Liver (tissue), 9 donors: Measurements from ENCODE around the gene C16orf74. TPM values are rescaled to one million over a fixed set of nuclear protein-coding genes. Genes with fewer than 3 reads are reported as not detected.

Experiments used
- DNase-seq: peaks from one replicate; pipeline ENCODE4 v3.0.0-alpha.2; 2017; ENCODE audit warnings: low spot score
- H3K27ac ChIP-seq, 2 donors: one replicate each; pipeline ENCODE4 v1.7.0; 2013; ENCODE audit warnings: inconsistent platforms in 2 of 2, low read length in 2 of 2, control low read depth in 1 of 2, low read depth in 1 of 2, mild to moderate bottlenecking in 1 of 2
- H3K27me3 ChIP-seq, 4 donors: one replicate each; pipeline versions ENCODE4 v1.6.1 to v1.7.0; 2013; ENCODE audit warnings: low read length in 3 of 4, inconsistent platforms in 1 of 4, mild to moderate bottlenecking in 1 of 4, moderate library complexity in 1 of 4; ENCODE audit not compliant: control insufficient read depth in 4 of 4, insufficient read depth in 4 of 4
- H3K36me3 ChIP-seq, 4 donors: one replicate each; pipeline versions ENCODE4 v1.6.1 to v1.7.0; 2013; ENCODE audit warnings: low read length in 3 of 4, mild to moderate bottlenecking in 3 of 4, low read depth in 1 of 4, moderate library complexity in 1 of 4; ENCODE audit not compliant: control insufficient read depth in 4 of 4, insufficient read depth in 3 of 4
- H3K4me1 ChIP-seq, 4 donors: one replicate each; pipeline versions ENCODE4 v1.6.1 to v1.7.0; 2013; ENCODE audit warnings: low read length in 3 of 4, mild to moderate bottlenecking in 3 of 4, moderate library complexity in 1 of 4; ENCODE audit not compliant: control insufficient read depth in 4 of 4, insufficient read depth in 4 of 4
- H3K4me3 ChIP-seq, 3 donors: one replicate each; pipeline versions ENCODE4 v1.6.1 to v1.7.0; 2013; ENCODE audit warnings: low read length in 3 of 3, control low read depth in 1 of 3, low read depth in 1 of 3, mild to moderate bottlenecking in 1 of 3
- H3K9ac ChIP-seq, 2 donors: one replicate each; pipeline ENCODE4 v1.7.0; 2013; ENCODE audit warnings: low read length in 2 of 2, mild to moderate bottlenecking in 2 of 2, moderate library complexity in 2 of 2, control low read depth in 1 of 2, low read depth in 1 of 2
- H3K9me3 ChIP-seq, 4 donors: one replicate each; pipeline versions ENCODE4 v1.6.1 to v1.7.0; 2013; ENCODE audit warnings: low read length in 3 of 4; ENCODE audit not compliant: control insufficient read depth in 4 of 4
- EGR1 ChIP-seq, 2 donors: IDR thresholded peaks; 2 replicates each; pipeline ENCODE4 v1.6.1; 2016 to 2018; ENCODE audit warnings: antibody characterized with exemption in 2 of 2, low read depth in 2 of 2
- FOXA1 ChIP-seq: IDR thresholded peaks from 2 replicates; pipeline ENCODE4 v1.6.1; 2016; ENCODE audit warnings: antibody characterized with exemption
- FOXA2 ChIP-seq: IDR thresholded peaks from 2 replicates; pipeline ENCODE4 v1.6.1; 2016; ENCODE audit warnings: antibody characterized with exemption
- GABPA ChIP-seq, 2 donors: IDR thresholded peaks in 1 of 2; conservative IDR thresholded peaks in 1 of 2; 2 replicates each; pipeline ENCODE4 v1.6.1; 2016; ENCODE audit warnings: antibody characterized with exemption in 2 of 2, mild to moderate bottlenecking in 1 of 2, moderate library complexity in 1 of 2
- HNF4A ChIP-seq, 2 donors: conservative IDR thresholded peaks; 2 replicates each; pipeline ENCODE4 v1.6.1; 2016; ENCODE audit warnings: antibody characterized with exemption in 2 of 2, mild to moderate bottlenecking in 2 of 2
- HNF4G ChIP-seq: IDR thresholded peaks from 2 replicates; pipeline ENCODE4 v1.6.1; 2016; ENCODE audit warnings: antibody characterized with exemption
- JUND ChIP-seq, 2 donors: IDR thresholded peaks; 2 replicates each; pipeline ENCODE4 v1.6.1; 2016; ENCODE audit warnings: antibody characterized with exemption in 2 of 2
- MAX ChIP-seq: IDR thresholded peaks from 2 replicates; pipeline ENCODE4 v1.6.1; 2016; ENCODE audit warnings: antibody characterized with exemption
- NR2F2 ChIP-seq: IDR thresholded peaks from 2 replicates; pipeline ENCODE4 v1.6.1; 2016; ENCODE audit warnings: antibody characterized with exemption
- RAD21 ChIP-seq, 2 donors: IDR thresholded peaks; 2 replicates each; pipeline ENCODE4 v1.6.1; 2016; ENCODE audit warnings: antibody characterized with exemption in 2 of 2, mild to moderate bottlenecking in 2 of 2
- RXRA ChIP-seq, 2 donors: IDR thresholded peaks; 2 replicates each; pipeline ENCODE4 v1.6.1; 2017 to 2018; ENCODE audit warnings: antibody characterized with exemption in 2 of 2, mild to moderate bottlenecking in 1 of 2
- SP1 ChIP-seq: IDR thresholded peaks from 2 replicates; pipeline ENCODE4 v1.6.1; 2018; ENCODE audit warnings: antibody characterized with exemption, mild to moderate bottlenecking
- TAF1 ChIP-seq: conservative IDR thresholded peaks from 2 replicates; pipeline ENCODE4 v1.6.1; 2016; ENCODE audit warnings: antibody characterized with exemption, mild to moderate bottlenecking
- ZBTB33 ChIP-seq: IDR thresholded peaks from 2 replicates; pipeline ENCODE4 v1.6.1; 2016; ENCODE audit warnings: antibody characterized with exemption
- WGBS: extraction: QIAGEN DNeasy Blood & Tissue Kit; methylation state at CpG from one replicate; pipeline ENCODE4 v1.1.7; 2013; 5-methylcytosine and 5-hydroxymethylcytosine counted together
- polyA plus RNA-seq, 2 donors: library from polyadenylated mRNA; stranded (reverse) in 1 of 2; unstranded in 1 of 2; fragments of 200-250 nt in 1 of 2; fragments of >200 nt in 1 of 2; fragmentation: Nextera tagmentation in 1 of 2; extraction: Ambion mirVana in 1 of 2; gene quantifications; one replicate each; pipeline versions ENCODE4 v1.2.1 to v1.2.3, GENCODE V29; 2013 to 2015
- total RNA-seq, 2 donors: library from RNA; depleted of rRNA; stranded (reverse); fragments of >200 nt; gene quantifications; one replicate each; pipeline ENCODE4 v1.2.3, GENCODE V29; 2014
- TF ChIP-seq, protein P1 (sequence below): fragments of 150-350 bp; IDR thresholded peaks from 2 replicates; pipeline ENCODE4 v1.5.1; 2017; ENCODE audit warnings: improper control_type of control experiment, low read depth, low read length; ENCODE audit not compliant: missing input control
- TF ChIP-seq, protein P2 (sequence below): IDR thresholded peaks from 2 replicates; pipeline ENCODE4 v1.6.1; 2016; ENCODE audit warnings: antibody characterized with exemption
- TF ChIP-seq, protein P3 (sequence below): IDR thresholded peaks from 2 replicates; pipeline ENCODE4 v1.6.1; 2016; ENCODE audit warnings: antibody characterized with exemption, mild to moderate bottlenecking
- donor health status: healthy.
- donor health status: healthy.
- donor health status: healthy.
- donor health status: healthy.
- donor health status: healthy.

Gene C16orf74
- total and polyA plus RNA-seq, 4 donors, result 0.37 to 0.75 (median 0.43) TPM

DNA sequence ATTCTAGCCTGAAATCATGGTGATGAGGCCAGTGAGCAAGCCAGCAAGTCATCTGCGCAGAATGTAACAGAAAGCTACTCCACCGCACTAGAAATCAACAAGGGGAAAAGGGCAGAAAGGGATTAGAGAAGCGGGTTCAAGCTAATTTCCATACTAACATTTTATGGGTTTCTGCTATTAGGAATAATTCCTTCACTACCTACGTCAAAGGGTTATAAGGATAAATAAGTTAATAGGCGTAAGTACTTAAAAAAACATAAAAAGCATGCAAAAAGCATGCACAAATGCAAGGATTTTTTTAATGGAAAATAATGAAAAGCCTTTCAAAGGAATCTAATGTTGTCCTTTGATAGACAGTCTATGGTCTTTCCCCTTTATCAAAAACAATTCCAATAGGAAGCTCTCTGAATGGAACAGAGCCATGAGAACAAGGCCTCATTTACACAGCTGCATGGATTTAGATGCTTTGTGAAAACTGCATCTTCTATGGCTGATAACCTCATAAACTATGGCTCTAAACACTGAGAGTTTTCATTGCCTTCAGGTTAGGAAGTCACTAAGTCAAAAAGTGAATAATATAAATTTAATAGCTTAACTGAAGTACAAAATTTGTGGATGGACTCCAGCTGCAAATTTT, 42.9 kb upstream of the C16orf74 start:
- Histone ChIP-seq H3K9ac (no peak overlapping the region), H3K36me3 (peaks cover 0 to 17% (median 2%) of the 10 kb centered on the region in 4 donors), H3K4me3 (no peak overlapping the region), H3K27me3 (no peaks in the 10 kb centered on the region), H3K9me3 (no peaks in the 10 kb centered on the region), H3K4me1 (peaks cover 0 to 16% (median 14%) of the 10 kb centered on the region in 4 donors), H3K27ac (no peak overlapping the region)
- DNase-seq, result no peak
- TF ChIP-seq, protein P1, sequence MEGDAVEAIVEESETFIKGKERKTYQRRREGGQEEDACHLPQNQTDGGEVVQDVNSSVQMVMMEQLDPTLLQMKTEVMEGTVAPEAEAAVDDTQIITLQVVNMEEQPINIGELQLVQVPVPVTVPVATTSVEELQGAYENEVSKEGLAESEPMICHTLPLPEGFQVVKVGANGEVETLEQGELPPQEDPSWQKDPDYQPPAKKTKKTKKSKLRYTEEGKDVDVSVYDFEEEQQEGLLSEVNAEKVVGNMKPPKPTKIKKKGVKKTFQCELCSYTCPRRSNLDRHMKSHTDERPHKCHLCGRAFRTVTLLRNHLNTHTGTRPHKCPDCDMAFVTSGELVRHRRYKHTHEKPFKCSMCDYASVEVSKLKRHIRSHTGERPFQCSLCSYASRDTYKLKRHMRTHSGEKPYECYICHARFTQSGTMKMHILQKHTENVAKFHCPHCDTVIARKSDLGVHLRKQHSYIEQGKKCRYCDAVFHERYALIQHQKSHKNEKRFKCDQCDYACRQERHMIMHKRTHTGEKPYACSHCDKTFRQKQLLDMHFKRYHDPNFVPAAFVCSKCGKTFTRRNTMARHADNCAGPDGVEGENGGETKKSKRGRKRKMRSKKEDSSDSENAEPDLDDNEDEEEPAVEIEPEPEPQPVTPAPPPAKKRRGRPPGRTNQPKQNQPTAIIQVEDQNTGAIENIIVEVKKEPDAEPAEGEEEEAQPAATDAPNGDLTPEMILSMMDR, result no peak
- no peak for TF ChIP-seq GABPA (IDR thresholded peaks at IDR 0.05 in 1 of 2, conservative IDR thresholded peaks at IDR 0.05 in 1 of 2)
- TF ChIP-seq SP1, result no peak
- TF ChIP-seq EGR1 (IDR thresholded peaks at IDR 0.05; ENCODE audit: low read depth in 2 of 2), result no peak
- TF ChIP-seq HNF4G, result no peak
- TF ChIP-seq RXRA (IDR thresholded peaks at IDR 0.05), result no peak
- TF ChIP-seq JUND (IDR thresholded peaks at IDR 0.05), result no peak
- no peak for TF ChIP-seq FOXA2
- TF ChIP-seq MAX, result no peak
- no peak for TF ChIP-seq TAF1
- TF ChIP-seq ZBTB33, result no peak
- TF ChIP-seq, protein P2, sequence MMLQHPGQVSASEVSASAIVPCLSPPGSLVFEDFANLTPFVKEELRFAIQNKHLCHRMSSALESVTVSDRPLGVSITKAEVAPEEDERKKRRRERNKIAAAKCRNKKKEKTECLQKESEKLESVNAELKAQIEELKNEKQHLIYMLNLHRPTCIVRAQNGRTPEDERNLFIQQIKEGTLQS, result no peak
- no peak for TF ChIP-seq RAD21 (IDR thresholded peaks at IDR 0.05)
- TF ChIP-seq, protein P3, sequence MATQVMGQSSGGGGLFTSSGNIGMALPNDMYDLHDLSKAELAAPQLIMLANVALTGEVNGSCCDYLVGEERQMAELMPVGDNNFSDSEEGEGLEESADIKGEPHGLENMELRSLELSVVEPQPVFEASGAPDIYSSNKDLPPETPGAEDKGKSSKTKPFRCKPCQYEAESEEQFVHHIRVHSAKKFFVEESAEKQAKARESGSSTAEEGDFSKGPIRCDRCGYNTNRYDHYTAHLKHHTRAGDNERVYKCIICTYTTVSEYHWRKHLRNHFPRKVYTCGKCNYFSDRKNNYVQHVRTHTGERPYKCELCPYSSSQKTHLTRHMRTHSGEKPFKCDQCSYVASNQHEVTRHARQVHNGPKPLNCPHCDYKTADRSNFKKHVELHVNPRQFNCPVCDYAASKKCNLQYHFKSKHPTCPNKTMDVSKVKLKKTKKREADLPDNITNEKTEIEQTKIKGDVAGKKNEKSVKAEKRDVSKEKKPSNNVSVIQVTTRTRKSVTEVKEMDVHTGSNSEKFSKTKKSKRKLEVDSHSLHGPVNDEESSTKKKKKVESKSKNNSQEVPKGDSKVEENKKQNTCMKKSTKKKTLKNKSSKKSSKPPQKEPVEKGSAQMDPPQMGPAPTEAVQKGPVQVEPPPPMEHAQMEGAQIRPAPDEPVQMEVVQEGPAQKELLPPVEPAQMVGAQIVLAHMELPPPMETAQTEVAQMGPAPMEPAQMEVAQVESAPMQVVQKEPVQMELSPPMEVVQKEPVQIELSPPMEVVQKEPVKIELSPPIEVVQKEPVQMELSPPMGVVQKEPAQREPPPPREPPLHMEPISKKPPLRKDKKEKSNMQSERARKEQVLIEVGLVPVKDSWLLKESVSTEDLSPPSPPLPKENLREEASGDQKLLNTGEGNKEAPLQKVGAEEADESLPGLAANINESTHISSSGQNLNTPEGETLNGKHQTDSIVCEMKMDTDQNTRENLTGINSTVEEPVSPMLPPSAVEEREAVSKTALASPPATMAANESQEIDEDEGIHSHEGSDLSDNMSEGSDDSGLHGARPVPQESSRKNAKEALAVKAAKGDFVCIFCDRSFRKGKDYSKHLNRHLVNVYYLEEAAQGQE, result no peak
- no peak for TF ChIP-seq NR2F2
- TF ChIP-seq FOXA1, result no peak
- no peak for TF ChIP-seq HNF4A (conservative IDR thresholded peaks at IDR 0.05)
- WGBS, result 98% methylated on average over 5 of the region's 5 CpGs
